Suprapubic skin (tissue), 4 donors: Measurements from ENCODE around the gene ELP1. TPM values are rescaled to one million over a fixed set of nuclear protein-coding genes. Genes with fewer than 3 reads are reported as not detected.

ENCODE experiments used
- DNase-seq, 2 donors: peaks; one replicate each; pipeline ENCODE4 v3.0.0-alpha.2; 2019; ENCODE audit warnings: low spot score in 2 of 2
- H3K27ac ChIP-seq: fragments of 200-600 bp; sonication (generic); one replicate; pipeline ENCODE4 v1.5.1; 2019
- H3K27me3 ChIP-seq: fragments of 200-600 bp; sonication (generic); one replicate; pipeline ENCODE4 v1.5.1; 2019
- H3K36me3 ChIP-seq: fragments of 200-600 bp; sonication (generic); one replicate; pipeline ENCODE4 v1.5.1; 2019
- H3K4me1 ChIP-seq: fragments of 200-600 bp; sonication (generic); one replicate; pipeline ENCODE4 v1.5.1; 2019
- H3K4me3 ChIP-seq: fragments of 200-600 bp; sonication (generic); one replicate; pipeline ENCODE4 v1.5.1; 2019; ENCODE audit warnings: mild to moderate bottlenecking
- H3K9me3 ChIP-seq: fragments of 200-600 bp; sonication (generic); one replicate; pipeline ENCODE4 v1.5.1; 2019
- EP300 ChIP-seq: sonication (generic); formaldehyde crosslinking; IDR thresholded peaks from one replicate; pipeline ENCODE4 v1.6.1; 2017; ENCODE audit warnings: antibody characterized with exemption
- POLR2A ChIP-seq, 2 donors: fragments of 450-650 bp; IDR thresholded peaks; one replicate each; pipeline ENCODE4 v1.6.1; 2017; ENCODE audit warnings: antibody characterized with exemption in 2 of 2, mild to moderate bottlenecking in 2 of 2, moderate library complexity in 2 of 2
- POLR2AphosphoS5 ChIP-seq, 3 donors: sonication (generic); formaldehyde crosslinking; IDR thresholded peaks; one replicate each; pipeline ENCODE4 v1.6.1; 2017; ENCODE audit warnings: antibody characterized with exemption in 3 of 3
- WGBS: methylation state at CpG from one replicate; pipeline ENCODE4 v1.1.5; 2018; 5-methylcytosine and 5-hydroxymethylcytosine counted together
- total RNA-seq, 4 donors: library from RNA; depleted of rRNA; stranded (reverse); fragments of >200 nt; gene quantifications; one replicate each; pipeline ENCODE4 v1.1.0, GENCODE V29; 2016
- TF ChIP-seq, protein P1 (sequence below), 2 donors: fragments of 200-600 bp in 1 of 2; fragments of 450-650 bp in 1 of 2; sonication (generic) in 1 of 2; IDR thresholded peaks; one replicate each; pipeline ENCODE4 v1.5.1; 2016 to 2019; ENCODE audit warnings: antibody characterized with exemption in 2 of 2, mild to moderate bottlenecking in 1 of 2, moderate library complexity in 1 of 2

Gene ELP1
- total RNA-seq, 4 donors from 2014 or later = 22.2 to 34.2 (median 23.2) TPM

DNA sequence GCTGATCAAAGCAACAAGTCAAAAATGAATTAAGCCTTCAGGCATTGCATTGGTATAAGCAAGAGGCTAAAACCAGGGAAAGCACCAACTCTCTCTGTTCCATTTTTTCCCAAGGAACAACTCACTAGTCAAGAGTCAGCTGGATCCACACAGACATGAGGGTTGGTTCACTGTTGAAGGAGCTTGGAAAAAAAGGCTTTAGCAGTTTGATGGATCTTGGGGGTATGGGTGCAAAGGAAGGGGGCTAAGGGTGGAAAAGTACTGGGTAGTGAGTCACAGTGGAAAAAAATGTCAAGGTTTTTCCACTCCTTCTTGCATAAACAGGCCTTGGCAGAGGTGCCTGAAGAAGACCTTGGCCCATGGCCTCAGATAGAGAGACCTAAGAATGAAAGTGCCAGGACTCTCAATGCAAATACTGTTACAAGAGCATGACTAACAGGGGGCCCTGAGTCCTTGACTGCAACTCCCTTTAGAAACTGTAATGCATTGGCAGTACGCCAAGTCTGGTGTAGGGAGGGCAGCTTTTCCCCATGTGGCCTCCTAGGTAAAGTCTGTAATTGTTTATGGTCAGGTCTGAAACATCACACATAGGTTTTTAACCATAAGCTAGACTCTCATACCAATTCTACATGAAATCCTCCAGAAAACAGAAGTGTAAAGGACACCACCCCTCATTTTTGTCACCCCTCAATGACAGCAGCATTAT is 48.1 kb downstream of the ELP1 start:
- Histone ChIP-seq H3K27ac (no peak overlapping the region), H3K4me3 (no peak overlapping the region), H3K4me1 (peaks cover 6% of the 10 kb centered on the region), H3K9me3 (no peaks in the 10 kb centered on the region), H3K36me3 (peaks cover 54% of the 10 kb centered on the region), H3K27me3 (no peaks in the 10 kb centered on the region)
- TF ChIP-seq, protein P1, sequence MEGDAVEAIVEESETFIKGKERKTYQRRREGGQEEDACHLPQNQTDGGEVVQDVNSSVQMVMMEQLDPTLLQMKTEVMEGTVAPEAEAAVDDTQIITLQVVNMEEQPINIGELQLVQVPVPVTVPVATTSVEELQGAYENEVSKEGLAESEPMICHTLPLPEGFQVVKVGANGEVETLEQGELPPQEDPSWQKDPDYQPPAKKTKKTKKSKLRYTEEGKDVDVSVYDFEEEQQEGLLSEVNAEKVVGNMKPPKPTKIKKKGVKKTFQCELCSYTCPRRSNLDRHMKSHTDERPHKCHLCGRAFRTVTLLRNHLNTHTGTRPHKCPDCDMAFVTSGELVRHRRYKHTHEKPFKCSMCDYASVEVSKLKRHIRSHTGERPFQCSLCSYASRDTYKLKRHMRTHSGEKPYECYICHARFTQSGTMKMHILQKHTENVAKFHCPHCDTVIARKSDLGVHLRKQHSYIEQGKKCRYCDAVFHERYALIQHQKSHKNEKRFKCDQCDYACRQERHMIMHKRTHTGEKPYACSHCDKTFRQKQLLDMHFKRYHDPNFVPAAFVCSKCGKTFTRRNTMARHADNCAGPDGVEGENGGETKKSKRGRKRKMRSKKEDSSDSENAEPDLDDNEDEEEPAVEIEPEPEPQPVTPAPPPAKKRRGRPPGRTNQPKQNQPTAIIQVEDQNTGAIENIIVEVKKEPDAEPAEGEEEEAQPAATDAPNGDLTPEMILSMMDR (IDR thresholded peaks at IDR 0.05) = no peak
- no peak for DNase-seq
- WGBS = 33% methylated on average over 1 of the region's 1 CpG

DNA sequence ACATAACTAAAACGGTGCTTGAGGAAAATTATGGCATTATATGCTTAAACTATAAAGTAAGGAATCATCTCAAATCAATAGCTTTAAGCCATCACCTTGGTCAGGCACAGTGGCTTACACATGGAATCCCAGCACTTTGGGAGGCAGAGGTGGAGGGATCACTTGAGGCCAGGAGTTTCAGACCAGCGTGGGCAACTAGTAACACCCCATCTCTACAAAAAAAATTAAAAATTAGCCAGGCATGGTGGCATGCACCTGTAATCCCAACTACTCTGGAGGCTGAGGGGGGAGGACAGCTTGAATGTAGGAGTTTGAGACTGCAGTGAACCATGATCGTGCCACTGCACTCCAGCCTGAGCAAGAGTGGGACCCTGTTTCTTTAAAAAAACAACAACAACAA is 49.2 kb downstream of the ELP1 start:
- H3K27ac ChIP-seq = no peak overlapping the region
- H3K36me3 ChIP-seq = peaks cover 57% of the 10 kb centered on the region

DNA sequence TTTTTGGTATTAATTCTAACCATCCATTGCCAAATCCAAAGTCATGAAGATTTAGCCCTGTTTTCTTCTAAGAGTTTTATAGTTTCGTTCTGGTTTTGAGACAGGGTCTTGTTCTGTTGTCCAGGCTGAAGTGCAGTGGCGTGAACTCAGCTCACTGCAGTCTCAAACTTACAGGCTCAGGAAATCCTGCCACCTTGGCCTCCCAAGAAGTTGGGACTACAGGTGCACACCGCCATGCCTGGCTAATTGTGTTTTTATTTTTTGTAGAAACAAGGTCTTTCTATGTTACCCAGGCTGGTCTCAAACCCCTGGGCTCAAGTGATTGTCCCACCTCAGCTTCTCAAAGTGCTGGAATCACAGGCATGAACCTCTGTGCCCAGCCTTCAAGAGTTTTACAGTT is 50.8 kb downstream of the ELP1 start:
- Histone ChIP-seq H3K4me1 (peaks cover 6% of the 10 kb centered on the region), H3K4me3 (no peak overlapping the region), H3K9me3 (no peaks in the 10 kb centered on the region), H3K27ac (no peak overlapping the region), H3K27me3 (no peaks in the 10 kb centered on the region), H3K36me3 (peaks cover 57% of the 10 kb centered on the region)
- TF ChIP-seq POLR2A (IDR thresholded peaks at IDR 0.05) = no peak
- no peak for TF ChIP-seq EP300
- TF ChIP-seq, protein P1 (IDR thresholded peaks at IDR 0.05) = no peak
- no peak for TF ChIP-seq POLR2AphosphoS5 (IDR thresholded peaks at IDR 0.05)
- WGBS = 98% methylated on average over 3 of the region's 3 CpGs
- DNase-seq = no peak

More for the DNA sequence above, 49.2 kb downstream of the ELP1 start:
- no peak for DNase-seq
- Histone ChIP-seq H3K4me3 (no peak overlapping the region), H3K27me3 (no peaks in the 10 kb centered on the region), H3K4me1 (peaks cover 6% of the 10 kb centered on the region), H3K9me3 (no peaks in the 10 kb centered on the region)
- 92% methylated on average over 3 of the region's 3 CpGs for WGBS
- TF ChIP-seq POLR2AphosphoS5 (IDR thresholded peaks at IDR 0.05) = no peak
- TF ChIP-seq POLR2A (IDR thresholded peaks at IDR 0.05) = no peak
- TF ChIP-seq, protein P1 (IDR thresholded peaks at IDR 0.05) = no peak
- no peak for TF ChIP-seq EP300

DNA sequence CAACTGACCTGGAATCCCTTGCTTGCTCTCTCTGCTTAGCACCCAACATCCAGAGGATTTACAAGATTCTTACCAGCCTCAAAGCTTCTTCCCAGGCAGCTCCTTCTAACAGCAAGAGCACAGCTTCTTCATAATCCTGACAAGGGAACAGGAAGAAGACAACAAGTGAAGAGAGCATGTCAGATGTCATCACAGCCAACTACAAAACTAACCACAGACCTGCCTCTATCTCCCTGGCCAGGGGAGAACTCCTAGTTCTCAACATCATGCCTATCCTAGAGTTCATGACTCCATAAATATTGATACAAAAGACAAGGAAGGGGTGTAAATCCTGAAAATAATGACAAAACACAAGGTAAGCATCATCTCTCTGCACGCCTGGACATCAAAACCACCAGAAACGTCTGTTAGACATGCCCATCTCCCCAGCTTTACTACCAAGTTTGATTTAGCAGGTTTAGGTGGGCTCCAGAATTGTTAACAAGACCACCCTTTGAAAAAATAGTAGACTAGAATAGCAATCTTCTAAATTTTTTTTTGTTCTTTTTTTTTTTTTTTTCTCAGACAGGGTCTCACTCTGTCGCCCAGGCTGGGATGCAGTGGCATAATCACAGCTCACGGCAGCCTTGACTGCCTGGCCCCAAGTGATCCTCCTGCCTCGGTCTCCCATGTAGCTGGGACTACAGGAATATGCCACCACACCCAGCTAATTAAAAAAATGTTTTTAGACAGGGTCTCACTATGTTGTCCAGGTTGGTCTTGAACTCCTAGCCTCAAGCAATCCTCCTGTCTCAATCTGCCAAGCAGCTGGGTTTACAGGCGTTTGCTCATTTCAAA is 51.7 kb downstream of the ELP1 start:
- Histone ChIP-seq H3K4me3 (no peak overlapping the region), H3K9me3 (no peaks in the 10 kb centered on the region), H3K27ac (no peak overlapping the region), H3K27me3 (no peaks in the 10 kb centered on the region), H3K36me3 (peaks cover 57% of the 10 kb centered on the region), H3K4me1 (peaks cover 6% of the 10 kb centered on the region)
- WGBS = 95% methylated on average over 6 of the region's 6 CpGs
- TF ChIP-seq POLR2AphosphoS5 (IDR thresholded peaks at IDR 0.05) (no peak), POLR2A (IDR thresholded peaks at IDR 0.05) (no peak), EP300 (no peak)
- TF ChIP-seq, protein P1 (IDR thresholded peaks at IDR 0.05) = no peak
- no peak for DNase-seq

DNA sequence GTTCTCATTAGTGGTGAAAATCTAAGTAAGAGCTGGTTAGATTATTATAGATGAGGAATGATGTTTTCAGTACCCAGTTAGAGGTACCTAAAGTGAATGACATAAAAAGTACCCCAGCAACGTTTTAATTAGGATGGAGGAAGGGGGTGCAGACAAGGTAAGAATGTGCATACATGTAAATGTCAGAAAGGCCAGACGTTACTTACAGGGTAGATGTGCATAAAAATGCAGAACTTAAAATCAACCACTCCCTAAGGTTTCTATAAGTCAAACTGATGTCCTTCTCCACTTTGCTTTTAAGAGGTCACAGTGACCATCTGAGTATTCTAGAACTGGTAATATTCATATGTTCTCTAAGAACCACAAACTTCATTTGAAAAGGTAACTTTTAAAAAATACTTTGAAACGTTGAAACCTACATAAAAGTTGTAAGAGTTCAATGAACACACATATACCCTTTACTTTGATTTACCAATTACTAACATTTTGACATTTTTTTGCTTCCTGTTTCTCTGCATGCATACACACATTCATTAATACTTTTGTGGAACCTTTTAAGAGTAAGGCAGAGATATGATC is 53.1 kb downstream of the ELP1 start:
- Histone ChIP-seq H3K4me3 (no peak overlapping the region), H3K9me3 (no peaks in the 10 kb centered on the region), H3K36me3 (peaks cover 61% of the 10 kb centered on the region), H3K27ac (no peak overlapping the region), H3K4me1 (peaks cover 2% of the 10 kb centered on the region), H3K27me3 (no peaks in the 10 kb centered on the region)
- DNase-seq = no peak
- TF ChIP-seq POLR2A (IDR thresholded peaks at IDR 0.05) (no peak), EP300 (no peak), POLR2AphosphoS5 (IDR thresholded peaks at IDR 0.05) (no peak)
- TF ChIP-seq, protein P1 (IDR thresholded peaks at IDR 0.05) = no peak
- WGBS = 76% methylated on average over 3 of the region's 3 CpGs
